ENCODE data around the gene GORASP1.

DNA sequence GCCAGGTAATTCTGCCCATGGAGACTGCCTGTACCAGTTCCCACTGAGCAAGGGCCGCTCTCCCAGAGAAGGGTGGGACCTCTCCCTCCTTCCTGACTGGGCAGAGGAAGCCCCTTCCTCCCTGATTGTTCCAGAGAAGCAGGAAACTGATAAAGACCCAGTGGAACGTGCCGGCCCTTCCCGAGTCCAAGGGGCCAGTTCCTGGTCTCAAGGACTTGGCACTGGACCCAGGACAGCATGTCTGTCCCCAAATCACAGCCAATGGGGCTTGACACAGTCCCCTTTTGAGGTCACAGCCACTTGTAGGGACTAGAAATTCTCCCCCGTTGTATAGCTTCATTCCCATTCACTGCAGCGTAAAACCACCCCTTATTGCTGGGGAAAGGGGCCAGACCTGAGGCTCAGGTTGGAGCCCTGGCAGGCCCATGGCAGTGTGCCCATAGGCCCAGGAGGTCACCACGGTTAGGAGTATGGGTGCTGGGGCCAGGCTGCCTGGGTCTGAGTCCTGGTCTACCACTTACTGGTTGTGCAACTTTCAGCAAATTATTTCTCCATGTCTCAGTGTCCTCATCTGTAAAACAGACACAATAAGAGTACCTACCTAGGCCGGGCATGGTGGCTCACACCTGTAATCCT lies 27.9 kb upstream of the GORASP1 start:
- TF ChIP-seq, protein P1, sequence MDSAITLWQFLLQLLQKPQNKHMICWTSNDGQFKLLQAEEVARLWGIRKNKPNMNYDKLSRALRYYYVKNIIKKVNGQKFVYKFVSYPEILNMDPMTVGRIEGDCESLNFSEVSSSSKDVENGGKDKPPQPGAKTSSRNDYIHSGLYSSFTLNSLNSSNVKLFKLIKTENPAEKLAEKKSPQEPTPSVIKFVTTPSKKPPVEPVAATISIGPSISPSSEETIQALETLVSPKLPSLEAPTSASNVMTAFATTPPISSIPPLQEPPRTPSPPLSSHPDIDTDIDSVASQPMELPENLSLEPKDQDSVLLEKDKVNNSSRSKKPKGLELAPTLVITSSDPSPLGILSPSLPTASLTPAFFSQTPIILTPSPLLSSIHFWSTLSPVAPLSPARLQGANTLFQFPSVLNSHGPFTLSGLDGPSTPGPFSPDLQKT (IDR thresholded peaks at IDR 0.05; ENCODE audit: borderline replicate concordance, low read depth, low read length): no peak
- TF ChIP-seq, protein P2, sequence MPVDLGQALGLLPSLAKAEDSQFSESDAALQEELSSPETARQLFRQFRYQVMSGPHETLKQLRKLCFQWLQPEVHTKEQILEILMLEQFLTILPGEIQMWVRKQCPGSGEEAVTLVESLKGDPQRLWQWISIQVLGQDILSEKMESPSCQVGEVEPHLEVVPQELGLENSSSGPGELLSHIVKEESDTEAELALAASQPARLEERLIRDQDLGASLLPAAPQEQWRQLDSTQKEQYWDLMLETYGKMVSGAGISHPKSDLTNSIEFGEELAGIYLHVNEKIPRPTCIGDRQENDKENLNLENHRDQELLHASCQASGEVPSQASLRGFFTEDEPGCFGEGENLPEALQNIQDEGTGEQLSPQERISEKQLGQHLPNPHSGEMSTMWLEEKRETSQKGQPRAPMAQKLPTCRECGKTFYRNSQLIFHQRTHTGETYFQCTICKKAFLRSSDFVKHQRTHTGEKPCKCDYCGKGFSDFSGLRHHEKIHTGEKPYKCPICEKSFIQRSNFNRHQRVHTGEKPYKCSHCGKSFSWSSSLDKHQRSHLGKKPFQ (tag by site-specific recombination; IDR thresholded peaks at IDR 0.05): no peak
- no peak for TF ChIP-seq ZNF792 (tag by site-specific recombination; IDR thresholded peaks at IDR 0.05)
- no peak for TF ChIP-seq ZNF48 (tag by site-specific recombination; IDR thresholded peaks at IDR 0.05)
- no peak for TF ChIP-seq YY1 (tag by site-specific recombination; IDR thresholded peaks at IDR 0.05)
- no peak for TF ChIP-seq SETDB1 (IDR thresholded peaks at IDR 0.05; ENCODE audit: insufficient read length, low read length)
- TF ChIP-seq, protein P3, sequence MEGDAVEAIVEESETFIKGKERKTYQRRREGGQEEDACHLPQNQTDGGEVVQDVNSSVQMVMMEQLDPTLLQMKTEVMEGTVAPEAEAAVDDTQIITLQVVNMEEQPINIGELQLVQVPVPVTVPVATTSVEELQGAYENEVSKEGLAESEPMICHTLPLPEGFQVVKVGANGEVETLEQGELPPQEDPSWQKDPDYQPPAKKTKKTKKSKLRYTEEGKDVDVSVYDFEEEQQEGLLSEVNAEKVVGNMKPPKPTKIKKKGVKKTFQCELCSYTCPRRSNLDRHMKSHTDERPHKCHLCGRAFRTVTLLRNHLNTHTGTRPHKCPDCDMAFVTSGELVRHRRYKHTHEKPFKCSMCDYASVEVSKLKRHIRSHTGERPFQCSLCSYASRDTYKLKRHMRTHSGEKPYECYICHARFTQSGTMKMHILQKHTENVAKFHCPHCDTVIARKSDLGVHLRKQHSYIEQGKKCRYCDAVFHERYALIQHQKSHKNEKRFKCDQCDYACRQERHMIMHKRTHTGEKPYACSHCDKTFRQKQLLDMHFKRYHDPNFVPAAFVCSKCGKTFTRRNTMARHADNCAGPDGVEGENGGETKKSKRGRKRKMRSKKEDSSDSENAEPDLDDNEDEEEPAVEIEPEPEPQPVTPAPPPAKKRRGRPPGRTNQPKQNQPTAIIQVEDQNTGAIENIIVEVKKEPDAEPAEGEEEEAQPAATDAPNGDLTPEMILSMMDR (tag by site-specific recombination; IDR thresholded peaks at IDR 0.05): no peak
- TF ChIP-seq, protein P4, sequence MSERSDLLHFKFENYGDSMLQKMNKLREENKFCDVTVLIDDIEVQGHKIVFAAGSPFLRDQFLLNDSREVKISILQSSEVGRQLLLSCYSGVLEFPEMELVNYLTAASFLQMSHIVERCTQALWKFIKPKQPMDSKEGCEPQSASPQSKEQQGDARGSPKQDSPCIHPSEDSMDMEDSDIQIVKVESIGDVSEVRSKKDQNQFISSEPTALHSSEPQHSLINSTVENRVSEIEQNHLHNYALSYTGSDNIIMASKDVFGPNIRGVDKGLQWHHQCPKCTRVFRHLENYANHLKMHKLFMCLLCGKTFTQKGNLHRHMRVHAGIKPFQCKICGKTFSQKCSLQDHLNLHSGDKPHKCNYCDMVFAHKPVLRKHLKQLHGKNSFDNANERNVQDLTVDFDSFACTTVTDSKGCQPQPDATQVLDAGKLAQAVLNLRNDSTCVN (tag by site-specific recombination; optimal IDR thresholded peaks at IDR 0.05): no peak
- TF ChIP-seq ZNF549 (tag by site-specific recombination; IDR thresholded peaks at IDR 0.05): no peak
- no peak for TF ChIP-seq ZNF335 (tag by site-specific recombination; conservative IDR thresholded peaks at IDR 0.05)
- TF ChIP-seq, protein P5, sequence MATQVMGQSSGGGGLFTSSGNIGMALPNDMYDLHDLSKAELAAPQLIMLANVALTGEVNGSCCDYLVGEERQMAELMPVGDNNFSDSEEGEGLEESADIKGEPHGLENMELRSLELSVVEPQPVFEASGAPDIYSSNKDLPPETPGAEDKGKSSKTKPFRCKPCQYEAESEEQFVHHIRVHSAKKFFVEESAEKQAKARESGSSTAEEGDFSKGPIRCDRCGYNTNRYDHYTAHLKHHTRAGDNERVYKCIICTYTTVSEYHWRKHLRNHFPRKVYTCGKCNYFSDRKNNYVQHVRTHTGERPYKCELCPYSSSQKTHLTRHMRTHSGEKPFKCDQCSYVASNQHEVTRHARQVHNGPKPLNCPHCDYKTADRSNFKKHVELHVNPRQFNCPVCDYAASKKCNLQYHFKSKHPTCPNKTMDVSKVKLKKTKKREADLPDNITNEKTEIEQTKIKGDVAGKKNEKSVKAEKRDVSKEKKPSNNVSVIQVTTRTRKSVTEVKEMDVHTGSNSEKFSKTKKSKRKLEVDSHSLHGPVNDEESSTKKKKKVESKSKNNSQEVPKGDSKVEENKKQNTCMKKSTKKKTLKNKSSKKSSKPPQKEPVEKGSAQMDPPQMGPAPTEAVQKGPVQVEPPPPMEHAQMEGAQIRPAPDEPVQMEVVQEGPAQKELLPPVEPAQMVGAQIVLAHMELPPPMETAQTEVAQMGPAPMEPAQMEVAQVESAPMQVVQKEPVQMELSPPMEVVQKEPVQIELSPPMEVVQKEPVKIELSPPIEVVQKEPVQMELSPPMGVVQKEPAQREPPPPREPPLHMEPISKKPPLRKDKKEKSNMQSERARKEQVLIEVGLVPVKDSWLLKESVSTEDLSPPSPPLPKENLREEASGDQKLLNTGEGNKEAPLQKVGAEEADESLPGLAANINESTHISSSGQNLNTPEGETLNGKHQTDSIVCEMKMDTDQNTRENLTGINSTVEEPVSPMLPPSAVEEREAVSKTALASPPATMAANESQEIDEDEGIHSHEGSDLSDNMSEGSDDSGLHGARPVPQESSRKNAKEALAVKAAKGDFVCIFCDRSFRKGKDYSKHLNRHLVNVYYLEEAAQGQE (tag by site-specific recombination; IDR thresholded peaks at IDR 0.05): no peak
- TF ChIP-seq ZSCAN16 (tag by site-specific recombination; IDR thresholded peaks at IDR 0.05): no peak
- TF ChIP-seq, protein P6, sequence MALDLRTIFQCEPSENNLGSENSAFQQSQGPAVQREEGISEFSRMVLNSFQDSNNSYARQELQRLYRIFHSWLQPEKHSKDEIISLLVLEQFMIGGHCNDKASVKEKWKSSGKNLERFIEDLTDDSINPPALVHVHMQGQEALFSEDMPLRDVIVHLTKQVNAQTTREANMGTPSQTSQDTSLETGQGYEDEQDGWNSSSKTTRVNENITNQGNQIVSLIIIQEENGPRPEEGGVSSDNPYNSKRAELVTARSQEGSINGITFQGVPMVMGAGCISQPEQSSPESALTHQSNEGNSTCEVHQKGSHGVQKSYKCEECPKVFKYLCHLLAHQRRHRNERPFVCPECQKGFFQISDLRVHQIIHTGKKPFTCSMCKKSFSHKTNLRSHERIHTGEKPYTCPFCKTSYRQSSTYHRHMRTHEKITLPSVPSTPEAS (tag by site-specific recombination; IDR thresholded peaks at IDR 0.05): no peak
- TF ChIP-seq ZNF785 (tag by site-specific recombination; IDR thresholded peaks at IDR 0.05): no peak
